ENCODE results near the gene CUBN. TPM values are rescaled to one million over a fixed set of nuclear protein-coding genes. Genes with fewer than 3 reads are reported as not detected.

The CUBN gene
- total RNA-seq, 1 experiment from 2014 or later = 0.80 TPM

DNA sequence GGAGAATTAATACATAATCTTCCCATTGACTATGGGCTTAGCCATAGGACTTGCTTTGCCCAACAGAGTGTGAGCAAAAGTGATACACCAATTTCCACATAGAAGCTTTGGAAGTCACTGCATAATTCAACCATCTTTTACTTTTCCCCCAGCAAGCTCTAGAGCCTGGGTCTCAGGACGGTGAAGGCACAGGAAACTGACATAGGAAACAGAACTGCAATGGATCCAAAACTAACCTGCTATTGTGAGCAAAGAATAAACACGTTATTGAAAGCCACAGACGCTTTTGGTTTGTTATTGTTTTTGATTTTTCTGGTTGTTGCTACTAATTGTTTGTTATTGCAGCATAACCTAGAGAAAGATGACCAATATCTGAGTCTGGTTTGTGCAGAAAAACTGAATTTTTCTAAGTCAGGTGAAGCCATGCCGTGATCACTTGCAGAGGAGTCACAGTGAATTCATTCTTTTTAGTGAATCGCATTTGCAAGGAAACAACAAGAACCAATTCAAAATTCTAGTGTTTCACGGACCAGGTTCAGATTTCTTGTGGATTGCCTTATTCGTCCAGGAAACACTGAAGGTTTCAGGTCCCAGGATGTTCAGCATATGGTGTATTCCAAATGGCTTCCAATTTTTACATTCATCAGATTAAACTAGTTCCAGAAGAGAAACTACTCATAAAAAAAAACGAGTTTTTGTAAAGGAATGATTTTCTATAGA is 52.8 kb downstream of the CUBN start:
- Histone ChIP-seq H3K4me3 (ENCODE audit: low read length) (no peak overlapping the region), H3K79me2 (ENCODE audit: low read length) (no peaks in the 10 kb centered on the region), H3K9me2 (replicated peaks; ENCODE audit: low read length) (no peaks in the 10 kb centered on the region), H3K4me1 (ENCODE audit: insufficient read depth, low read length) (peaks cover 32% of the 10 kb centered on the region), H3K27ac (ENCODE audit: low read length) (peak overlapping the region; percentile 86), H3K4me2 (ENCODE audit: low read length) (peak overlapping the region; percentile 67; the same call in 1 of the 2 replicates), H2AFZ (ENCODE audit: low read length) (no peak overlapping the region), H3K9ac (ENCODE audit: low read length) (no peak overlapping the region), H4K20me1 (ENCODE audit: low read length) (no peaks in the 10 kb centered on the region), H3K9me3 (ENCODE audit: low read length) (no peaks in the 10 kb centered on the region), H3F3A (ENCODE audit: low read length, unreplicated experiment) (no peaks in the 10 kb centered on the region), H3K36me3 (ENCODE audit: low read depth, low read length) (no peaks in the 10 kb centered on the region), H3K27me3 (ENCODE audit: low read length) (no peaks in the 10 kb centered on the region)
- ATAC-seq (no peak), DNase-seq (no peak)
- TF ChIP-seq, protein P1, sequence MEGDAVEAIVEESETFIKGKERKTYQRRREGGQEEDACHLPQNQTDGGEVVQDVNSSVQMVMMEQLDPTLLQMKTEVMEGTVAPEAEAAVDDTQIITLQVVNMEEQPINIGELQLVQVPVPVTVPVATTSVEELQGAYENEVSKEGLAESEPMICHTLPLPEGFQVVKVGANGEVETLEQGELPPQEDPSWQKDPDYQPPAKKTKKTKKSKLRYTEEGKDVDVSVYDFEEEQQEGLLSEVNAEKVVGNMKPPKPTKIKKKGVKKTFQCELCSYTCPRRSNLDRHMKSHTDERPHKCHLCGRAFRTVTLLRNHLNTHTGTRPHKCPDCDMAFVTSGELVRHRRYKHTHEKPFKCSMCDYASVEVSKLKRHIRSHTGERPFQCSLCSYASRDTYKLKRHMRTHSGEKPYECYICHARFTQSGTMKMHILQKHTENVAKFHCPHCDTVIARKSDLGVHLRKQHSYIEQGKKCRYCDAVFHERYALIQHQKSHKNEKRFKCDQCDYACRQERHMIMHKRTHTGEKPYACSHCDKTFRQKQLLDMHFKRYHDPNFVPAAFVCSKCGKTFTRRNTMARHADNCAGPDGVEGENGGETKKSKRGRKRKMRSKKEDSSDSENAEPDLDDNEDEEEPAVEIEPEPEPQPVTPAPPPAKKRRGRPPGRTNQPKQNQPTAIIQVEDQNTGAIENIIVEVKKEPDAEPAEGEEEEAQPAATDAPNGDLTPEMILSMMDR (conservative IDR thresholded peaks at IDR 0.05; ENCODE audit: low read depth, low read length) = no peak
- TF ChIP-seq EZH2phosphoT487 (IDR thresholded peaks at IDR 0.05; ENCODE audit: borderline replicate concordance, low read length) (no peak), EZH2 (IDR thresholded peaks at IDR 0.05; ENCODE audit: low read length, unreplicated experiment) (no peak)
- BruUV-seq (replicated peaks) = no TSS peak
- POLR2A ChIA-PET (ENCODE audit: unreplicated experiment) = no interaction called here
- CTCF ChIA-PET = no interaction called here
- intact Hi-C loops (cut with micrococcal nuclease) = loop anchor here (5.0 to 10.0 kb wide), 4 partner anchors 49 to 151 kb away; partner anchors contain the start of gene VIM

- no peak overlapping the region for H2AFZ ChIP-seq (ENCODE audit: low read length)
Measured at GRCh38 chr10:17075533-17076359, 53.9 kb downstream of the CUBN start.

More at GRCh38 chr10:17075533-17076359, 53.9 kb downstream of the CUBN start:
- intact Hi-C loops (cut with micrococcal nuclease) = loop anchor here (5.0 to 10.0 kb wide), 4 partner anchors 48 to 152 kb away; partner anchors contain the start of gene VIM
- Histone ChIP-seq H3F3A (ENCODE audit: low read length, unreplicated experiment) (no peaks in the 10 kb centered on the region), H3K9ac (ENCODE audit: low read length) (peak overlapping the region; percentile 32), H3K4me2 (ENCODE audit: low read length) (peak overlapping the region; percentile 67), H3K79me2 (ENCODE audit: low read length) (no peaks in the 10 kb centered on the region), H3K4me3 (ENCODE audit: low read length) (no peak overlapping the region), H3K36me3 (ENCODE audit: low read depth, low read length) (no peaks in the 10 kb centered on the region), H3K9me2 (replicated peaks; ENCODE audit: low read length) (no peaks in the 10 kb centered on the region), H3K9me3 (ENCODE audit: low read length) (no peaks in the 10 kb centered on the region), H3K27ac (ENCODE audit: low read length) (peak overlapping the region; percentile 86), H3K27me3 (ENCODE audit: low read length) (no peaks in the 10 kb centered on the region), H3K4me1 (ENCODE audit: insufficient read depth, low read length) (peaks cover 32% of the 10 kb centered on the region), H4K20me1 (ENCODE audit: low read length) (no peaks in the 10 kb centered on the region)
- ChIA-PET CTCF (interaction anchor here (0.6 to 0.7 kb wide), 2 partner anchors 153 to 154 kb away, joined by 3 to 6 read pairs; no protein-coding TSS in a partner anchor), POLR2A (ENCODE audit: unreplicated experiment) (interaction anchor here (0.5 kb wide), 2 partner anchors 47 to 218 kb away, joined by 3 read pairs; no protein-coding TSS in a partner anchor)
- BruUV-seq (replicated peaks) = no TSS peak
- DNase-seq = peak; percentile 81
- ATAC-seq = peak; percentile 93
- TF ChIP-seq, protein P1 (conservative IDR thresholded peaks at IDR 0.05; ENCODE audit: low read depth, low read length) = no peak
- TF ChIP-seq EZH2 (IDR thresholded peaks at IDR 0.05; ENCODE audit: low read length, unreplicated experiment) = no peak
- TF ChIP-seq EZH2phosphoT487 (IDR thresholded peaks at IDR 0.05; ENCODE audit: borderline replicate concordance, low read length) = no peak
